Neural progenitor cell (in vitro differentiated cells): Measurements from ENCODE around the gene GABRE. TPM values are rescaled to one million over a fixed set of nuclear protein-coding genes. Genes with fewer than 3 reads are reported as not detected.

Source experiments
- DNase-seq: peaks from one replicate; pipeline ENCODE4 v3.0.0-alpha.2; 2016; ENCODE audit warnings: low spot score
- H2AFZ ChIP-seq: fragments of 200-600 bp; sonication (generic); replicated peaks from 2 replicates; pipeline ENCODE4 v1.6.1; 2016; ENCODE audit warnings: antibody characterized with exemption
- H3F3A ChIP-seq: fragments of 200-600 bp; sonication (generic); 2 replicates; pipeline ENCODE4 v1.6.1; 2016; ENCODE audit warnings: antibody characterized with exemption, low read depth
- H3K27ac ChIP-seq: fragments of 200-600 bp; sonication (generic); 2 replicates; pipeline ENCODE4 v1.5.1; 2016; ENCODE audit warnings: mild to moderate bottlenecking
- H3K27me3 ChIP-seq: fragments of 200-600 bp; sonication (generic); 2 replicates; pipeline ENCODE4 v1.6.1; 2016; ENCODE audit warnings: mild to moderate bottlenecking, moderate library complexity
- H3K36me3 ChIP-seq: fragments of 200-600 bp; sonication (generic); 2 replicates; pipeline ENCODE4 v1.5.1; 2016
- H3K4me1 ChIP-seq: fragments of 200-600 bp; sonication (generic); 2 replicates; pipeline ENCODE4 v1.6.1; 2016; ENCODE audit warnings: mixed run types
- H3K4me2 ChIP-seq: fragments of 200-600 bp; sonication (generic); 2 replicates; pipeline ENCODE4 v1.6.1; 2016
- H3K4me3 ChIP-seq: fragments of 200-600 bp; sonication (generic); 2 replicates; pipeline ENCODE4 v1.5.1; 2016
- H3K79me2 ChIP-seq: fragments of 200-600 bp; sonication (generic); 2 replicates; pipeline ENCODE4 v1.6.1; 2016; ENCODE audit warnings: low read depth
- H3K9ac ChIP-seq: fragments of 200-600 bp; sonication (generic); 2 replicates; pipeline ENCODE4 v1.6.1; 2016
- H3K9me3 ChIP-seq: fragments of 200-600 bp; sonication (generic); 2 replicates; pipeline ENCODE4 v1.5.1; 2016; ENCODE audit warnings: low read depth
- H4K20me1 ChIP-seq: fragments of 200-600 bp; sonication (generic); 2 replicates; pipeline ENCODE4 v1.6.1; 2016; ENCODE audit warnings: low read depth
- H3K27ac Mint-ChIP-seq: 3 replicates; pipeline ENCODE4 v1.8.0; 2021; ENCODE audit warnings: mixed read lengths
- H3K27me3 Mint-ChIP-seq: 2 replicates; pipeline ENCODE4 v1.8.0; 2022; ENCODE audit warnings: low read depth, mild to moderate bottlenecking, inconsistent platforms, moderate library complexity, mixed read lengths; ENCODE audit not compliant: insufficient read depth
- H3K36me3 Mint-ChIP-seq: 3 replicates; pipeline ENCODE4 v1.8.0; 2021; ENCODE audit warnings: mixed read lengths
- H3K4me1 Mint-ChIP-seq: 3 replicates; pipeline ENCODE4 v1.8.0; 2021; ENCODE audit warnings: mixed read lengths
- H3K4me3 Mint-ChIP-seq: 3 replicates; pipeline ENCODE4 v1.8.0; 2021; ENCODE audit warnings: mild to moderate bottlenecking, moderate library complexity, mixed read lengths
- H3K9me3 Mint-ChIP-seq: 3 replicates; pipeline ENCODE4 v1.8.0; 2020; ENCODE audit warnings: mixed read lengths
- CTCF ChIP-seq: fragments of 200-600 bp; sonication (generic); IDR thresholded peaks from 2 replicates; pipeline ENCODE4 v1.5.1; 2017; ENCODE audit warnings: antibody characterized with exemption, mild to moderate bottlenecking
- EZH2 ChIP-seq: fragments of 200-600 bp; sonication (generic); IDR thresholded peaks from 2 replicates; pipeline ENCODE4 v1.6.1; 2017; ENCODE audit warnings: antibody characterized with exemption, mild to moderate bottlenecking, moderate library complexity
- EZH2phosphoT487 ChIP-seq: fragments of 200-600 bp; sonication (generic); IDR thresholded peaks from 2 replicates; pipeline ENCODE4 v1.6.1; 2017; ENCODE audit warnings: antibody characterized with exemption
- total RNA-seq: library from RNA; depleted of rRNA; stranded (reverse); fragments of >200 nt; gene quantifications from 2 replicates; pipeline ENCODE4 v1.2.3, GENCODE V29; 2015; ENCODE audit warnings: low replicate concordance

Gene GABRE
- total RNA-seq, 1 donor from 2014 or later, result 0.92 TPM

GRCh38 chrX:151984328-151984727 is 9.9 kb upstream of the GABRE start:
- Histone ChIP-seq H3K79me2 (no peaks in the 10 kb centered on the region), H3K4me2 (no peak overlapping the region), H3K9ac (no peak overlapping the region), H3K27me3 (no peaks in the 10 kb centered on the region), H3K4me3 (no peak overlapping the region), H3F3A (no peaks in the 10 kb centered on the region), H3K27ac (no peak overlapping the region), H2AFZ (no peak overlapping the region), H3K9me3 (no peaks in the 10 kb centered on the region), H3K4me1 (no peaks in the 10 kb centered on the region), H3K36me3 (no peaks in the 10 kb centered on the region), H4K20me1 (no peaks in the 10 kb centered on the region)
- Mint-ChIP-seq H3K4me1 (no peaks in the 10 kb centered on the region), H3K27ac (no peak overlapping the region), H3K27me3 (no peaks in the 10 kb centered on the region), H3K36me3 (no peaks in the 10 kb centered on the region), H3K9me3 (peaks cover 3% of the 10 kb centered on the region), H3K4me3 (no peak overlapping the region)
- no peak for DNase-seq
- TF ChIP-seq EZH2, result no peak
- no peak for TF ChIP-seq CTCF

- Mint-ChIP-seq H3K27ac (no peak overlapping the region), H3K9me3 (peaks cover 3% of the 10 kb centered on the region), H3K4me1 (no peaks in the 10 kb centered on the region), H3K36me3 (no peaks in the 10 kb centered on the region), H3K27me3 (no peaks in the 10 kb centered on the region), H3K4me3 (no peak overlapping the region)
- Histone ChIP-seq H4K20me1 (no peaks in the 10 kb centered on the region), H3K79me2 (no peaks in the 10 kb centered on the region), H3K9me3 (no peaks in the 10 kb centered on the region), H3K36me3 (no peaks in the 10 kb centered on the region), H3F3A (no peaks in the 10 kb centered on the region), H3K4me2 (no peak overlapping the region), H3K9ac (no peak overlapping the region), H2AFZ (no peak overlapping the region), H3K4me3 (no peak overlapping the region), H3K27ac (no peak overlapping the region), H3K27me3 (no peaks in the 10 kb centered on the region), H3K4me1 (no peaks in the 10 kb centered on the region)
- TF ChIP-seq CTCF (no peak), EZH2phosphoT487 (no peak), EZH2 (no peak)
- DNase-seq, result no peak
These were observed 8.7 kb upstream of the GABRE start for GRCh38 chrX:151983186-151983585.

- Histone ChIP-seq H3K4me2 (no peak overlapping the region), H3K27ac (no peak overlapping the region), H3K4me3 (no peak overlapping the region), H3F3A (no peaks in the 10 kb centered on the region), H3K9ac (no peak overlapping the region), H4K20me1 (no peaks in the 10 kb centered on the region), H3K9me3 (no peaks in the 10 kb centered on the region), H3K36me3 (no peaks in the 10 kb centered on the region), H3K79me2 (no peaks in the 10 kb centered on the region), H2AFZ (no peak overlapping the region), H3K4me1 (no peaks in the 10 kb centered on the region), H3K27me3 (peaks cover under 1% of the 10 kb centered on the region)
- DNase-seq, result no peak
- Mint-ChIP-seq H3K27ac (no peak overlapping the region), H3K4me1 (no peaks in the 10 kb centered on the region), H3K4me3 (no peak overlapping the region), H3K9me3 (peaks cover 5% of the 10 kb centered on the region), H3K36me3 (no peaks in the 10 kb centered on the region), H3K27me3 (no peaks in the 10 kb centered on the region)
- TF ChIP-seq CTCF (no peak), EZH2phosphoT487 (no peak), EZH2 (no peak)
These were observed 7.7 kb upstream of the GABRE start for GRCh38 chrX:151982222-151982621.

- H3K9me3 Mint-ChIP-seq, result peaks cover 5% of the 10 kb centered on the region
- H4K20me1 ChIP-seq, result no peaks in the 10 kb centered on the region
- H3K27ac ChIP-seq, result no peak overlapping the region
- H3F3A ChIP-seq, result no peaks in the 10 kb centered on the region
- no peak overlapping the region for H3K4me2 ChIP-seq
- no peak overlapping the region for H3K4me3 Mint-ChIP-seq
- H3K27me3 Mint-ChIP-seq, result no peaks in the 10 kb centered on the region
- H3K4me1 ChIP-seq, result no peaks in the 10 kb centered on the region
- DNase-seq, result no peak
- no peaks in the 10 kb centered on the region for H3K4me1 Mint-ChIP-seq
- no peaks in the 10 kb centered on the region for H3K79me2 ChIP-seq
- H3K9ac ChIP-seq, result no peak overlapping the region
- H3K27ac Mint-ChIP-seq, result no peak overlapping the region
- no peak overlapping the region for H2AFZ ChIP-seq
- peaks cover 7% of the 10 kb centered on the region for H3K27me3 ChIP-seq
- TF ChIP-seq CTCF, result no peak
- TF ChIP-seq EZH2, result no peak
- no peak for TF ChIP-seq EZH2phosphoT487
- H3K36me3 Mint-ChIP-seq, result no peaks in the 10 kb centered on the region
- no peak overlapping the region for H3K4me3 ChIP-seq
- H3K9me3 ChIP-seq, result no peaks in the 10 kb centered on the region
- no peaks in the 10 kb centered on the region for H3K36me3 ChIP-seq
These were observed 6.7 kb upstream of the GABRE start for GRCh38 chrX:151981129-151981528.
